Activated naive CD4-positive, alpha-beta T cell treated with Interleukin-2 at 50 U/mL for 16 hours (primary cell): Measurements from ENCODE around the gene COA5.

Source experiments
- DNase-seq: peaks from one replicate; pipeline ENCODE4 v3.0.0-alpha.2; 2020

Gene COA5, protein sequence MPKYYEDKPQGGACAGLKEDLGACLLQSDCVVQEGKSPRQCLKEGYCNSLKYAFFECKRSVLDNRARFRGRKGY

DNA sequence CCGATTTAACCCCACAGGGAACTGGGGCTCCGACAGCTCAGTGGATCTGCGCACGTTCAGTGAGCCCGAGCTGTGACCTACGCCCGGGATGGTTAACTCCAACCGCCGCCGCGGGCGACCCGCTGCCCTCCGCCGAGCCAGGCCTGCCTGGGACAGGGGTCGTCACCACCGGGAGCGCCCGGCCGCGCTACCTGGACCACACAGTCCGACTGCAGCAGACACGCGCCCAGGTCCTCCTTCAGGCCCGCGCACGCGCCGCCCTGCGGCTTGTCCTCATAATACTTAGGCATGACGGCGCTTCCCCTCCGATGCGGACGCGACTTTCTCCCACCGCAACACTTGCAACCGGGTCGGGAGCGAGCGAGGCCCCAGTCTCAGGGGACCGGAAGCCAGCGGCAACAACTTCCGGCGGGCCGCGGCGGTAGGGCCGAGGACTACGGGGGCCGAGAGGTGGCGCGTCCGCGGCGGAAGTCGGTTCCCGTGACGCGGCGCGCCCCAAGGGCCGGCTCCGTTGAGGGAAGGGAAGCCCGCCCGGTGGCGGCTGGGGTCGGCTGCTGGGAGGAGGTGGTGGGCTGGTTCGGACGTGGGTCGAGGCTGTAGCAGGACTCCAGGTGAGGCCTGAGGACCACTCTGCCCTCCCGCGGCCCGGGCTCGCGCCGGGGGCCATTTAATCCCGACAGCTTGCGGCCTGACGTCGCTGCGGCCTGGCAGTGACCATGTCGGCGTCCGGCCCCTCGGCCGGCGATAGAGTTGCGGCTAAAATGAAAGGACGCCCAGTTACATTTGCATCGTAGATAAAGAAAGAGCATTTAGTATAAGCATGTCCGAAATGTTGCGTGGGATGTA is at the start of gene COA5, which contains the start of gene UNC50:
Gene COA5, minus strand, starts transcription at position 397 of the 846 bp plus-strand sequence. Its CDS starts 107 bp downstream, at position 290.
Gene UNC50, plus strand, starts transcription at position 474 of the 846 bp plus-strand sequence. CDS start 1,171 bp downstream, outside the sequence.
- DNase-seq: peak; percentile 94

DNA sequence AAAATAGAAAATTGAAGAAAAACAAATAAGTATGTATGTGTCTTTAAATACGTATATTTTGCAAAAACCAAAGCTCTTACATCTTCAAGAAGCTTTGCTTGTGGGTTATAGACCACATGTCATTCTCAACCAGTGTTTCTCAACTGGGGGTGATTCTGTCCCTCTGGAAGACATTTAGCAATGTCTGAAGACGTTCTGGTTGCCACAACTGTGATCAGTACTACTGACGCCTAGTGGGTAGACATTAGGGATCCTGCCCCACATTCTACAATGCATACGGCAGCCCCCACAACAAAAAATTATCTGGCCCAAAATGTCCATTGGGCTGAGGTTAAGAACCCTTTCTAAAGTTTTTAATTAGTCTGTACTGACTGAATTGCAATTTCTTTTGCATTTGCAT is 48.5 kb upstream of the COA5 start:
- no peak for DNase-seq

DNA sequence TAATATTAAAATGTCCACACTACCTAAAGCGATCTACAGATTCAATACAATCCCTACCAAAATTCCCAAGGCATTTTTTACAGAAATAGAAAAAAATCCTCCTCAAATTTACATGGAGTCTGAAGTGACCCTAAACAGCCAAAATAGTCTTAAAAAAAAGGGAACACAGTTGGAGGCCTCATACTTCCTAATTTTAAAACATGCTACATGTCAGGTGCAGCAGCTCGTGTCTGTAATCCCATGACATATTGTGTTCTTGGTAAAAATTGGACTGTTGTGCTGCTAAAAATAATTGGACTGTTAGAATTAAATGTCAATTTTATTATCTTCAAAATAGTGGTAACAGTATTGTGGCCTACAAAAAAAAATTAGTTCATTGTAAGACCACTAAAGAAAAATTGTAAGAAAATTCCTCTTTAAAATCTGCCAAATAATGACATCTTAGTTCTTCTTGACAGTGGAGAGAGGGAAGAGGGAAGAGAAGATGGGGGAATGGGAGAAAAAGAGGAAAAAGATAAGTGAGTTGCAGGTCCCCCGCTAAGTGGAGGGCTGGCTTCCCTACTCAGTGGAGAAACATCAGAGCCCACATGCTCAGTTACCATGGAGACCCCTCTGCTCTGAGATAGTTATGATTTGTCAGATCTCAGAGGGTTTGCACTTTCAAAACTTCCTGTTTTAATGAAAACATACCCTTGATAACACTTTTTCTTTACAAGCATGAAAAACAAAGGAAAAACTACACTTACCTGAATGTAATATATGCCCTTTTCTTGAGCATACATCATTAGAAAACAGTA is 46.6 kb upstream of the COA5 start:
- no peak for DNase-seq

DNA sequence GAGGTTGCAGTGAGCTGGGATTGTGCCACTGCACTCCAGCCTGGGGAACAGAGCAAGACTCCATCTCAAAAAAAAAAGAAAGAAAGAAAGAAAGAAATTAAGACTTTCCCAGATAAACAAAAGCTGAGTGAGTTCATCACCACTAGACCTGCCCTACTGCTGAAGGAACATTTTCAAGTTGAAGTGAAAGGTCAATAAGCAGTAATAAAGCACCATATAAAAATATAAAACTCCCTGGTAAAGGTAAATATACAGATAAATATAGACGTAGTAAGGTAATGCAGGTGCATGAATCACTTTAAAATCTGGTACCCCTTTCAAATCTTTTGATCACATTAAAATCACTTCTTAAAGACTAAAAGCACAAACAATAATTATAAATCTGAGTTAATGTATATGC is 42.7 kb upstream of the COA5 start:
- DNase-seq: no peak

DNA sequence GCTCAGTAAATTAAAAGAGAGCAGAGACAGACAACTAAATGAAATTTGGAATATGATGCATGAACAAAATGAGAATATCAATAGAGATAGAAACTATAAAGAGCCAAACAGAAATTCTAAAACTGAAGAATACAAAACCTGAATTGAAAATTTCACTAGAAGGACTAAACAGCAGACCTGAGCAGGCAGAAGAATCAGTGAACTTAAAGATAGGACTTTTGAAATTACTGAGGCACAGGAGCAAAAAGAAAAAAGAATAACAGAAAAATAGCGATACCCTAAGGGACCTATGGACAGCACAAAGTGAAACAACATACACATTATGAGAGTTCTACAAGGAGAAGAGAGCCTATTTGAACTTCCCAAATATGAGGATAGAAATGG is 41.7 kb upstream of the COA5 start:
- no peak for DNase-seq

DNA sequence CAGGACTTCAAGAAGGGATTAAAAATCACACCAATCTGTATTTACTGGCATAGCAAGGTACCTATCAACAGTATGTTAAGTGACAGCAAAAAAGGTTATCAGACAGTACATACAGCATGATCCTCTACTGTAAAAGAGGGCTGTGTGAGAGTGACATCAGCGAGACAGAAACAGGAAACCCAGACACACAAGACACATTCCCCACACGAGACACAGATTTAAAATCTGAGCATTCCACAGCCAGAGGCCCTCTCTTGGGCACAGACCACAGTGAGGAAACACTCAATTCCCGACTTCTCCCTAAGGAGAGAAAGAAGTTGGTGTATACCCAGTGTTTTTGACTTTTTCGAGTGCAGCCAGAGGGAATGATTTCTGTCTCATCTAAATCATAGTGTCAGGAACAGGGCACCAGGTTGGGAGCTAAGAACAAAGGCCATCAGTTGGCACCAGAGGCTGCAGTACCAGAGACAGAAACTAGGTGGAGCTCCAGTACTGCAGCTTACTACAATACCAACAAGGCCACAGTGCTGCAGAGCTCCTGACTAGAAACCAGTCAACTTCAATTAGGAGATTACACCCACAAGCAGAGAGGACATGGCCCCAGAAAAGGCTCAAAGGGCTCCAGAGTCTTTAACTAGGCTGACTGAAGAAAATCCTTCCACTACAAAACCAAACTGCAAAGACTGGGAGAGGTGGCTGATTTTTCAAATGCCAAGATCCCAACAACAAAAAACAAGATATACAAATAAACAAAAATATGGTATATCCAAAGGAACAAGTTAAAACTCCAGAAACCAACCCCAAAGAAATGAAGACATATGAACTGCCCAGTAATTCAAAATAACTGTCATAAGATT is 41.1 kb upstream of the COA5 start:
- DNase-seq: peak; percentile 82

DNA sequence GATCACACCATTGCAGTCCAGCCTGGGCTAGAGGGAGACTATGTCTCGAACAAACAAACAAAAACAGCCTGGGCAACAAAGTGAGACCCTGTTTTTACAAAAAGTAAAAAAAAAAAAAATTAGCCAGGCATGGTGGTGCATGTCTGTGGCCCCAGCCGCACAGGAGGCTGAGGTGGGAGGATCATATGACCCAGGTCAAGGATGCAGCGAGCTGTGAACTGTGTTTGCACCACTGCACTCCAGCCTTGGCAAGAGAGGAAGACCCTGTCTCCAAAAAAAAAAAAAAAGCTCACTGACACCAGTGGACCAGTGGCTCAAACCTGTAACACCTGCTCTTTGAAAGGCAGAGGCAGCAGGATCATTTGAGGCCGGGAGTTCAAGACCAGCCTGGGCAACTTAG is 40.1 kb upstream of the COA5 start:
- DNase-seq: no peak

DNA sequence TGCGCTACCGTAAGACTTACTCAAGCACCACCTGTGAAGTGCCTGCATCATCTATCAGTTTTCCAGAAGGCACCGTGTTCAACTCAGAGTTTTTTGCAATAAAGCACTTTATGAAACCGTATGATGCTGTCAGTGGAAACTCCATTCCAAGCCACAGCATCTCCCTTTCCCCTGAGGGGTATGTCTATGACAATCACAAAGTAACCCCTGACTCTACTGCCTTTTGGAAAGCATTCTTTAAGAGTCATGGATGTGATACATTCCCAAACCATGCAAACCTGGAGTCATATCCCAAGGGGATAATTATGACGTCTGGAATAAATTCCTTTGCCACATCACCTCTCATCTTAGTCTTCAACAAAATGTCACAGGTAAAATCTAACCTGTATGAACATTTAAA is 39.3 kb upstream of the COA5 start:
- no peak for DNase-seq

DNA sequence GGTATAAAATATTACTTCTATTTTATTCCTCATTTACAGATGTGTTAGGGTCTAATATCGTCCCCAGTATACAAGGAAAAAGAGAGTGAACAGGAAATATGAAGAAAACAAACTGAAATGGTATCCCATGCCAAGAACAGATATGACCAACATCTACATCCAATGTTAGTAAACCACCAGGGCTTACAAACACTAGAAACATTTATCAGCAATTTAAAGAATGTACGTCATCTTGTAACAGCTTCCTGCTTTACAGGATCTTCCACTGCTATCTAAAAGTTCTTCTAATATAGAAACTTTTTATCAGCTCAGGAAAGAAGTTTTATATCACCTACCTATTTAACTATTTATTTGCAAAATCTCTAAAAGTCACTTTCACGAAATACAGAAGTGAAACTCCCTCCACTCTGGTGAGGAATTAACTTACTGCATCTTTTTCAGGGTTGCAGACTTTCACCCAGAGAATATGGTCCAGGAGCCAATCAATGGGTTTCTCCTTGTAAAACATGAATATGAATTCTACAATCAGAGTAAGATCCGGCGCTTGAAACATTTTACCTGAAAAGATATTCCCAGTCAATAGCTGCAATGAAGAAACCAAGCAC is 35.3 kb upstream of the COA5 start:
- DNase-seq: no peak

DNA sequence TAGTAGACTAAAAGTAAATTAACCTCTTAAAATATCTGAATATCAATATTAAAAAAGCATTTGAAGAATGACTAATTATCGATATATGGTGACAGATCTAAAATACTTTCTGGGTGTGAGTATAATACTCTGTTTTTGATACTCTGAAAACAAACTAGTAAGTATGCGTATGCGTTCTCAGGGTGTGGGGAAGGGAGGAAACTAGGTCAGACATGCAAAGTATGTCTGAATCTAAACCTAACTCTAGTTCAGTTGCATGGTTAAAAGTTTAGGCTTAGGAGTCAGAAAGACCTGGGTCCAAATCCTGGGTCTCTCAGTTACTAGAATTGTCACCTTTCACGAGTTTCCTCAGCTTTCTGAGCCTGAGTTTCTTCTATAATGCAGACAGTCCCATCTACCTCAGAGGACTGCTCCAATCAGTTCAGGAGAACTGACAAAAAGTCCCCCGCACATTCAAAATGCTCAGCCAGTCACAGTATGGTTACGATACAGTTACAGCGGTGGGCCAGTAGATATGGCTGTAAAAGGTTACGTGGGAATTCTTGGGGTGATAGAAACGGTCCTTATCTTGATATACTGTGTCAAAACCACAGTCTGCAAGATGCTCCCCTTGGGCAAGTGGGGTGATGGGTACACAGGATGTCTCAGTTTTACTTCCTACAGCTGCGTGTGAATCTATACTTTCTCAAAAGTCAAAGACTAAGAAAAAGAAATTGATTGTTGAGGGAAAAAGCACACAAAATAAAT is 29.3 kb upstream of the COA5 start:
- peak; percentile 51 for DNase-seq

DNA sequence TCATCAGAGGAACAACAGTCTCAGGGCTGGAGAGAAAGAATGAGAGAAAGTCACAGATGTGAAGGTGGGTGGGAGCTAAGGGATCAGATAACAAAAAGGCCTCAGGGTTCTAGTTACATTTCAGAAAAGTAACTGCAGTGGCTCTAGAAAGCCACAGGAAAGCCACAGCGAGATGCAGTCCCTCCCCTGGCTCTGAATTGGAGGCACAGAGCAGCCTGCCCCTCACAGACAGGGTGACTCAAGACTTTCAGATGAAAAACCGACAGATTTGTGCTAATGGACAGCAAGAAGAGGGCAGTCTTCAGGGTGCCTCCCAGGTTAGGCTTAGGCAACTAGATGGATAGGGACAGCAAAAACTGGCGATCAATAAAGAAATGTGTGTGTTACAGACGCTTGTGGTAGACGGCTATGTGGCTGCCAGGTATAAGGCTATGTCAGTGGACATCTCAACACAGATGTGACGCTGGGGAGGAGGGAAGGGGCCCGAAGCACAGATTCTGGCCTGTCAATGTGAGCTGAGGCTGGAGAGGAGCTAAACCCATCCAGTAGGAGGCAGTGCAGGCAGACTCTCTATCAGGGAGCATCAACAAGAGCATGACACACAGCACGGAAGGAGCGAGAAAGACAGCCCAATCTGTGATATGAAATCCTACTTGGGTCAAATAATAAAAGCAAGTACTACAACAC is 26.2 kb upstream of the COA5 start:
- peak; percentile 56 for DNase-seq

DNA sequence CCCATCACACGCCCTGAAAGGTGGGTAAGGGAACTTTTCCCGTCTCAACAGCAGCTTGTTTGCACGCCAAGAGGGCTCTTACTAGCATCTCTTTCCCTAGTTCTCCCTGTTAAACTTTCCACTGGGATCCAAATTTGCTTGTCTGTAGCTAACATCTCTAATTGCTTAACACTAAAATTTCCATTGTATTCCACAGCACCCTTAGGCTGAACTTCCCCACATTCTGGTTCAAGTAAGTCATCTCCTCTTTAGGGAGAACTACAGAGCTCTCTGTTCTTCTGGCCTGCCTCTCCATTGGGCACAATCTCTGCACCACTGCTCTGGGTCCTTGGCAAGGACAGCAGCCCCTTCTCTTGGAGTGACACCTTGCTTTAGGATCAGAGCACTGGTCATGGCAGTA is 24.0 kb upstream of the COA5 start:
- DNase-seq: no peak

DNA sequence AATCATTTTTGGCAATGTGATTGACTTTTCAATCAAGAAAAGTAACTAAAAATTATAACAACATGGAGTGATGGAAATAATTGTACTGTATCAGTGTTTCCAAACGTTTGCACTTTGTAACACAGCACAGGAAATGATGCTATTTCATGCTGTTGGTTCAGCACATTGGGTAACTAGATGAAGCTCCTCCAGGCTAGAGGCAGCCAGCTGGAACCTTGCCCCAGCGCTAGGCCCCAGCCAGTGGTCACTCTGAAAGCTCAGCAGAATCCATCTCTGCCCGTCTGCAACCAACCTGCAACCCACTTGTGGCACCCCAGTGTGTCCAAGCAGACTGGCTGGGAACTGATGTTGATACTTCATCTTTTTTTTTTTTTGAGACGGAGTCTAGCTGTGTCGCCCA is 15.3 kb upstream of the COA5 start:
- no peak for DNase-seq

DNA sequence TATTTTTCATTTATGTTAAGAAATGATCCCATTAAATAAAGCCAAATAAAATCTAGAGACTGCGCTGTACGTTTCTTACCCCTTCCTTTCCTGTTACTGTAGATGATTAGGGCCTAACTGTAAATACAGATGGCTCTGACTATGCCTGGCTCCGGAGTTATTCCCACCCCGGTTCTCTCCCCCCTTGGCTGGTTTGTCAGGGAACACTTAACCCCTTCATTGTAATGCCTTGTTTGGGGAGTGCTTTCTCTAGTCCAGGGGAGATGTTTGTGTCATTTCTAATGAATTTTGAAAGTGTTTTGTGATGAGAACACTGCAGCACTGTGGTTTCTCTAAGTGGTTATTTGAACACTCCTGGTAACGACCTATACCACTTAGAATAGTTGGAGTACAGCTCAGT is 8.8 kb upstream of the COA5 start:
- DNase-seq: no peak

DNA sequence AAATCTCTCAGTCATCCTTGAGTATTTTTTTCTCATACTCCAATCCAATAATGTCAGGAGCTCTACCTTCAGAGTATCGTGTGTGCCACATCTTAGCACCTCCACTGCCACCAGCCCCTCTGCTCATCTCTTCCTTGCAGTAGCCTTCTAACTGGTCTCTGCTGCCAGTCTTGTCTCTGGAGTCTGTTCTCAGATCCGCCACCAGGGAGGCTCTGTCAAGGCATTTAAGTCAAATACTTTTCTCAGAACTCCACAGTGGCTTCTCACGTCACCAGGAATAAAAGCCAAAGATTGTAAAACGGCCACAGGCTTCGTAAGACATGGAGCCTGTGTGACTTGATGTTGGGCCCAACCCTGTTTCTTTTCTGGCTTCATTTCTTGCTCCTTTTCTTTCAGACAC is 7.2 kb upstream of the COA5 start:
- no peak for DNase-seq

DNA sequence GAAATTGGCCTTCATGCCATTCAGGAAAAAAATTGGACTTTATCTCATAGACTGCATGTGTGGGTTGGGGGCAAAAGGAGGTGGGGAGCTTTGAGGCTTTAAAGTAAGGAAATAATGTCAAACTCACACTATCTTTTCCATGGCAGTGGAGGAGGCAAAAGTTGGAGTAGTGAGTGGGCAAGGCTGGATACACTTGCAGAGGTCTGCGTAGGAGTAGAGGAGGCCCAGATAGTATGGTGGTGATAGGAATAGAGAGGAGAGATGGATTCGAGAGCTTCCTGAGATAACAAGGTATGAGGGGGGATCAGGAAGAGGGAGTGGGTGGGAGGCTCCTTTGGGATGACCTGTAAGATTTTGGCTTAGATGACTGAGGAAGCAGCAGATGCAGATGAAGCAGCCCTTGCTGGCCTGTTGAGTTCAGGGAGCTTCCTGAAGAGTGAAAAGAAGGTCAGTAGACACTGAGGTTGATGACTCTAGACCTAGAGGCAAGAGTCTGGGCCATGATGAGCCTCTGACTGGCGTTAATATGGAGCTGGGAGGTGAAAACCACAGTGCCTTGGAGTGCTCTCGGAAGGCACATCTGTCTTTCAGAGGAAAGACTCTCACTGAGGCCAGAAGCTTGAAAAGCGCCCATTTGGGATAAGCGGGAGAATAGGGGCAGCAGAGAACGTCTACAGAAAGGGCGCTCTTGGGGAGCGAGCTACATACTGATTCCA is 5.9 kb upstream of the COA5 start:
- DNase-seq: no peak

DNA sequence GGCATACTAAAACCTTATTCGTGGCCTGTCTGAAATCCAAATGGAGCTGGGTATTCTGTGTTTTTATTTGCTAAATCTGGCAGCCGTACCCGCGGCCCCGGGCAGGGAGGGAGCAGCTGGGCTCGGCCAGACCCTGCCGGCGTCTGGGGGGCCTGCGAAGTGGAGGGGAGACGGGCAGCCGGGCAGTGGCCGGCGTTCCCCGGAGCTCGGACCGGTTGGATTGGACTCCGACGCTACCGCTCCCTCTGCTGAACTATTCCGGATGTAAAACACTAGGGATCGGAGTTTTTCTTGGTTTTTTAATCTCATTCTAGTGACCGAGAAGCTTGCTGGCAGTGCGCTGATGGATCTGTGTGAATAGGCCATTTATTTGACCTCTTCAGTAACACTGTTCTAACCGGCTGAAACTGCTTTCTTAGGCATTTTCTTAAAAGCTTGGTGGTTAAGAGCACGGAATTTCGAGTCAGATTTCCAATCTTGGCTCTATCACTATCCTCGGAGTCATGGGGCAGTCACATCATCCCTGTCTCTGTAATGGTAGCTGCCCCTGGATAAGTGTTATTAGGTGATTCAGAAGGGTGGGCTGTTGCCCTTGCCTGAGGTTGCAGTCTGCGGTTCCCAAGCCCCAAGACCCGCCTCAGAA is 771 bp upstream of the COA5 start:
- DNase-seq: no peak

DNA sequence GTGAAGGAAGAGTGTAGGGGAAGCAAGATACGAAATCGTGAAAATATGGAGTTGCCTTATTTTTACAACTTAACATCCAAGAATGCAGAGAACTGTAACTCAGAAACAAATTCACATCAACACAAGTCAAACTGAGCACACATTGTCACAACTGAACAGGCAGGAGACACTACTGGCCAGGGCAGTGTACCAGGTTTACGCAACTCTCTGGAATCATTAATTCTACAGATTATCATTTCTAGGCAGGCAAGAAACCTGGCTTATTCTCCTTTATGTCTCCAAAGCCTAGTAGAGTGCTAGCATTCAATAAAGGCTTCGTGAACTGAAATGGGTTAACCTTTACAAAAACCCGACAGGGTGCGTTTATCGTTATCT is 584 bp downstream of the COA5 start:
- no peak for DNase-seq

DNA sequence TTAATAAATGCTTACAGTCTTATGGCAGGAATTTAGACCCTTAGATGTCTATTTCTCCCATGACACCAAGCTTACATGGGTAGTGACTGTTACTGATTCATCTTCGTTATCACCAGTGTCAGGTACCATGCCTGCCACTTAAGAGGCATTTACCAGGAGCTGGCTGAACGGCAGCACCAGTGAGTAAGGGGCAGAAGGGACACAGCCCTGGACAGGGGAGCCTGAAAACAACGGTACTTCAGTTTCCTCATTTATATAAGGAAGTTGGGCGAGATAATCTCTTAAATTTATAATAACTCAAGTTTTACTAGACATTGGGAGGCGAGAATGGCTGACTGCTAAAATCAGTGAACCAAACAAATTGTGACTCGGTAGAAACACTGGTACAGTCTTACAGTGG is 1.2 kb downstream of the COA5 start:
- DNase-seq: no peak

DNA sequence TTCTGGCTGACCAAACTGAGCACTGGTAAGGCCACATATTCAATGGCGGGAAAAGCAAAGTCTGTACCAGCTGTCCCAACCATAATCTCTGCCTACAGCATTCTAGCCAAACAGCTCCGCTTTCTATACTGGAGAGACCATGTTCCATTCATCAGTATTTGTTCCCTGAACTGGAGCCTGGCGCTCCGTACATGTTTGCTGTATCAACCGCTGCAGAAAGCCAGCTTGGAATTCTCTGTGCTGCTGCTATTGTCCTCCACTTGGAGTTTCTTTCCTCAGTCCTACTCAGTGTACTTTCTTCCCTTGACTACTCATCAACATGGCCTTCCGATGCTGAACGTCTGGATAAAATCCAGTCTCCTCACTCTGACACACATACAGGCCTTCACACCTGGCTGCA is 1.9 kb downstream of the COA5 start:
- no peak for DNase-seq
